ENCODE measurements around the gene MYG1. TPM values are rescaled to one million over a fixed set of nuclear protein-coding genes. Genes with fewer than 3 reads are reported as not detected.

Gene MYG1
- total RNA-seq, 2 donors from 2014 or later: 26.9 to 28.3 TPM

DNA sequence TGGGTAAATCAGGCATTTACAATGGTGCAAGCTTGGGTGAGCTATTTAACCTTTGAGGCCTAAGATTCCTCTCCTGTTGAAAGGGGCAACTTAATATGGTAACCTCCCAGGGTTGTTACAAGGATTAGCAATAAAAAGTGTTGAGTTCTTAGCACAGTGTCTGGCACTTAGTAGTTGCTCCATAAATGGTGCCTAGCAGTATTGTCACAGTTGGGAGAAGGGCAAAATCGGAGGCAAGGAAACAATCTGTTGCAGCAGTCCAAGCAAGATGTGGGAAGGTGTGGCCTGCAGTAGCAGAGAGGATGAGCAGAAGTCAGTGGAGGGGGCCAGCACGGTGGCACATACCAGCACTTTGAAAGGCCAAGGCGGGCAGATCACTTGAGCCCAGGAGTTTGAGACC, 44.0 kb downstream of the MYG1 start:
- Histone ChIP-seq H3K27ac (no peak overlapping the region), H3K4me1 (peaks cover 0 to 16% of the 10 kb centered on the region in 2 donors)
- TF ChIP-seq, protein P1, sequence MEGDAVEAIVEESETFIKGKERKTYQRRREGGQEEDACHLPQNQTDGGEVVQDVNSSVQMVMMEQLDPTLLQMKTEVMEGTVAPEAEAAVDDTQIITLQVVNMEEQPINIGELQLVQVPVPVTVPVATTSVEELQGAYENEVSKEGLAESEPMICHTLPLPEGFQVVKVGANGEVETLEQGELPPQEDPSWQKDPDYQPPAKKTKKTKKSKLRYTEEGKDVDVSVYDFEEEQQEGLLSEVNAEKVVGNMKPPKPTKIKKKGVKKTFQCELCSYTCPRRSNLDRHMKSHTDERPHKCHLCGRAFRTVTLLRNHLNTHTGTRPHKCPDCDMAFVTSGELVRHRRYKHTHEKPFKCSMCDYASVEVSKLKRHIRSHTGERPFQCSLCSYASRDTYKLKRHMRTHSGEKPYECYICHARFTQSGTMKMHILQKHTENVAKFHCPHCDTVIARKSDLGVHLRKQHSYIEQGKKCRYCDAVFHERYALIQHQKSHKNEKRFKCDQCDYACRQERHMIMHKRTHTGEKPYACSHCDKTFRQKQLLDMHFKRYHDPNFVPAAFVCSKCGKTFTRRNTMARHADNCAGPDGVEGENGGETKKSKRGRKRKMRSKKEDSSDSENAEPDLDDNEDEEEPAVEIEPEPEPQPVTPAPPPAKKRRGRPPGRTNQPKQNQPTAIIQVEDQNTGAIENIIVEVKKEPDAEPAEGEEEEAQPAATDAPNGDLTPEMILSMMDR (IDR thresholded peaks at IDR 0.05): no peak

DNA sequence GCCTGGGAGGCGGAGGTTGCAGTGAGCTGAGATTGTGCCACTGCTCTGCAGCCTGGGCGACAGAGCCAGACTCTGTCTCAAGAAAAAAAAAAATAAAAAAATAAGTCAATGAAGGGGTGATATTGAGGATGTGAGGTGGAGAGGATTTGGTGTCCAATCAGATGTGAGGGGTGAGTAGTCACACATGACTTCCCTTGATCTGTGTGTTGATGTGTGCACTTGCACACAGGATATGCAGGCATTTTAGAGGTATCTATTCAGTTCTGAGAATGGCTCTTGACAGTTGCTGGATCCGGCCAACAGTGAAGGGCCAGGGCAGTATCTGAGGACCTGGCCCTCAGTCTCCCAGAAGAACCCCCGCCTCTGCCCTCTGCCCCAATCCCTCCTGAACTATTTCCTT, 44.5 kb downstream of the MYG1 start:
- TF ChIP-seq, protein P1 (IDR thresholded peaks at IDR 0.05): no peak
- no peak overlapping the region for H3K4me3 ChIP-seq
- no peaks in the 10 kb centered on the region for H3K9me3 ChIP-seq
- H3K4me1 ChIP-seq: peaks cover 0 to 16% of the 10 kb centered on the region in 2 donors
- no peak overlapping the region for H3K27ac ChIP-seq
- H3K27me3 ChIP-seq: no peaks in the 10 kb centered on the region
- no peaks in the 10 kb centered on the region for H3K36me3 ChIP-seq
- DNase-seq (ENCODE audit: low spot score): no peak

More for the DNA sequence above, 44.0 kb downstream of the MYG1 start:
- no peak overlapping the region for H3K4me3 ChIP-seq
- H3K36me3 ChIP-seq: no peaks in the 10 kb centered on the region
- no peaks in the 10 kb centered on the region for H3K27me3 ChIP-seq
- no peaks in the 10 kb centered on the region for H3K9me3 ChIP-seq
- no peak for DNase-seq (ENCODE audit: low spot score)

DNA sequence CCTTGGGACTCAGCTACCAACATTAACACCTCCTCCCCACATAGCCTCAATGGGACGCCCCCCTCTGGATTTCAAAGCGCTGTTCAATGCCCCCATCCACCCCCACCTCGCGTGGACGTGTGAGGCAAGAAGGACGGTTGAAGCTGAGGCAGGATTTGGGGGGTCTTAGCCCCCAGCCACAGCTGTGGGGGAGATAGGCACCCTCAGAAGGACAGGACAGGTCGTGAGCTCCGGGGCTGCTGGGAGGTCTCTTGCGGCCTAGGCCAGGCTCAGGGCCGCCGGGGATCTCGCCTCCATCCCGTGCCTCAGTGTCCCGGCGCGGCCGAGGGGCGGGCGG, 45.0 kb downstream of the MYG1 start:
- Histone ChIP-seq H3K27me3 (no peaks in the 10 kb centered on the region), H3K4me3 (peak overlapping the region; percentile 63 to 73), H3K27ac (peak overlapping the region; percentile 76 to 78), H3K4me1 (peaks cover 0 to 16% of the 10 kb centered on the region in 2 donors), H3K36me3 (no peaks in the 10 kb centered on the region), H3K9me3 (no peaks in the 10 kb centered on the region)
- TF ChIP-seq, protein P1 (IDR thresholded peaks at IDR 0.05): no peak
- no peak for DNase-seq (ENCODE audit: low spot score)

DNA sequence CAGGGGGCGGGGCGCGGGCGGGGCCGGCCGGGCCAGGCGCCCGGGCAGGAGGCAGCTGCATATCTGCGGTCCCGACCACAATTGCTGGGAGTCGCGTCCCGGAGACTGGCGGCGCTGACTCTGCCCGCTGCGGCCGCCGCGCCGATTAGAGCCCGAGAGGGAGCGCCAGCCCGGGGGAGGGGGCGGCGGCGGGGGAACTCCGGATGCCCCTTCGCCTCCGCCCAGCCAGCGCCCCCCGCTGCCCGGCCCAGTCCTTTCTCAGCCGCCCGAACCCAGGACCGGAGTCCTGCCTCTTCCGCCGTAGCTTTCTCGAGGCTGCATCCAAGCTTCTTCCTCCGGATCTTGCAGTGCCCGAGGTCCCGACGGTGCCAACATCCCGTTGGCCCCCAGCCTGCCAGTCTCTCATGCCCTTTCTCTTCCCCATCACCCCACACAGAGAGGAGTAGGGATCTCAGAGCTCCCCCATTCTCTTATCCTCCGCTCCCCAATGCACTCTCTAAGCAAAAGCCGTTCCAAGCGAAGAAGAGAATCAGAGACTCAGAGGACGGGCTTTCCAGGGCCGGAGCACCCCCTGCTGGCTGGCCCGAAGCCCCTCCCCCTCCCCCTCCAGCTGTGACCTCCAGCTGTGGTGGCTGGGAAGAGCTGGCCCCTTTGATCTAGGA, 45.5 kb downstream of the MYG1 start:
- Histone ChIP-seq H3K4me3 (peak overlapping the region; percentile 63 to 73), H3K9me3 (no peaks in the 10 kb centered on the region), H3K27ac (peak overlapping the region; percentile 76 to 78), H3K4me1 (peaks cover 0 to 16% of the 10 kb centered on the region in 2 donors), H3K27me3 (no peaks in the 10 kb centered on the region), H3K36me3 (no peaks in the 10 kb centered on the region)
- DNase-seq (ENCODE audit: low spot score): peak; percentile 84
- TF ChIP-seq, protein P1 (IDR thresholded peaks at IDR 0.05): peak; percentile 47 to 91

DNA sequence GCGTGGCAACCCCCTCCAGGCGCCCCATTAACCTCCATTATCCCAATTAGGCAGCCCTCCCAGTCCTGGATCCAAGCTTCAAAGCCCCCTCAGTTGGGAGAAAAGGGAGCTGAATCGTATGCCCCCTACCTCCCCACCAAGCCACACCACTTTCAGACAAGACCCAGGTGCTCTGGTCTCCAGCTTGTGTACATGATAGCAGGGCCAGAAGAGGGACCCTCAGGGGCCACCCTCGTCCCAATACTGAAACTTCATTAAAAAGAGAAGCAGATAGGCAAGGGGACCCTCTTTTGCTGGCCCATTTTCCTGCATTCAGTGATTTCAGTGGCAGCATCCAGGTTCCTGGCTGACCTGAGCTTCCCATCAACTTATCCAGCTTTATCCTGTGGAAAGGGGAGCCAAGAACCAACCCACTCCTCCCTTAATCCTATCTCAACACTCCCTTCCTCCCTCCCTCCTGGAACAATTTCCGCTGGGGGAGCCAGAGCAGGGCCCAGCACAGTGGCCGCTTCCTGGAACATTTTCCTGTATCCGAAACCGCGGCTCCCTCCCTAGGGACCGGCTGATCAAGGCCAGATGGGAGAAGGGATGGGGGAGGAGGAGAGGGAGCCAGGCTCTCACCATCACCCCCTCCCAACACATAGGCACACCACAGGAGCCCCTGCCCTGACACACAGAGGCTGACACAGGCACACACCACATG, 46.1 kb downstream of the MYG1 start:
- Histone ChIP-seq H3K27ac (peak overlapping the region; percentile 76 to 78), H3K9me3 (no peaks in the 10 kb centered on the region), H3K4me3 (peak overlapping the region in 1 of 2 donors; percentile 73), H3K36me3 (no peaks in the 10 kb centered on the region), H3K27me3 (no peaks in the 10 kb centered on the region), H3K4me1 (peaks cover 0 to 16% of the 10 kb centered on the region in 2 donors)
- no peak for DNase-seq (ENCODE audit: low spot score)
- TF ChIP-seq, protein P1 (IDR thresholded peaks at IDR 0.05): peak in 1 of 2 donors; percentile 7

All from right atrium auricular region (tissue), 2 donors.